ENCODE measurements around the gene PRR7. TPM values are rescaled to one million over a fixed set of nuclear protein-coding genes. Genes with fewer than 3 reads are reported as not detected.

The PRR7 gene
- total and polyA plus RNA-seq, 2 of the 13 experiments (the other 11 are each of a cell fraction or from before 2014, with no cell fraction given), result 4.8 to 5.0 TPM

- ChIA-PET CTCF (ENCODE audit: low intra/inter-chr PET ratio, low total read pairs) (no interaction called here), POLR2A (interaction anchor here (0.8 to 2.8 kb wide), 6 partner anchors 16 to 105 kb away, joined by 3 to 17 read pairs (median 7); no protein-coding TSS in a partner anchor)
- H3K4me2 ChIP-seq (ENCODE audit: low read depth, low read length), result peak within 1 kb of the TSS; percentile 92
- in situ Hi-C loops (cut with HindIII; ENCODE audit: extremely low pct_ligation_motif_present, low pct_unique_long_range_greater_than_20kb), result loop anchor here (25.0 kb wide), 1 partner anchor 361 kb away; no protein-coding TSS in a partner anchor
- H3K9me3 ChIP-seq (ENCODE audit: low read length), result no peaks in the 10 kb centered on the region
- intact Hi-C loops (cut with micrococcal nuclease; ENCODE audit: unreplicated experiment), result no loop called here
- DNase-seq (ENCODE audit: low spot score), result no peak
- peak; percentile 26 for ATAC-seq
- peak within 1 kb of the TSS; percentile 67 for H3K9ac ChIP-seq (ENCODE audit: insufficient read depth, low read depth, low read length)
- WGBS (ENCODE audit: low lambda C conversion rate), result 6% methylated on average over 8 of the region's 69 CpGs
- peaks cover 9% of the 10 kb centered on the region; the same call in 1 of the 2 replicates for H4K20me1 ChIP-seq (ENCODE audit: insufficient read depth, low read length)
- peak within 1 kb of the TSS; percentile 65 to 77 (median 73) for H3K4me3 ChIP-seq (replicated peaks in 1 of 3; ENCODE audit: insufficient read depth in 1 of 3, low read depth in 2 of 3, low read length in 3 of 3)
- no peaks in the 10 kb centered on the region for H3K27me3 ChIP-seq (ENCODE audit: control insufficient read depth in 1 of 2, insufficient read depth in 2 of 2, low read length in 2 of 2)
- peaks cover 63% of the 10 kb centered on the region for H3K4me1 ChIP-seq (ENCODE audit: insufficient read depth, low read length)
- H3K36me3 ChIP-seq (replicated peaks in 1 of 2; ENCODE audit: control insufficient read depth in 1 of 2, insufficient read depth in 2 of 2, low read length in 2 of 2), result no peaks in the 10 kb centered on the region
- no peak within 1 kb of the TSS for H3K27ac ChIP-seq (ENCODE audit: extremely low read length, insufficient read depth, low read length)
- no TSS peak for BruUV-seq (replicated peaks)
- H2AFZ ChIP-seq (ENCODE audit: low read length), result no peak within 1 kb of the TSS
- peaks cover 3% of the 10 kb centered on the region for H3K79me2 ChIP-seq (ENCODE audit: insufficient read depth, low read length)
- FAIRE-seq, result no peak
- no peak for TF ChIP-seq BORCS8-MEF2B (CRISPR knock-in tag; IDR thresholded peaks at IDR 0.05)
- TF ChIP-seq ZBTB44 (CRISPR knock-in tag; IDR thresholded peaks at IDR 0.05), result 0 out of 2 replicates have a peak, but pooled peaks have one; percentile 23
- peak in 1 of 2 experiments; percentile 50; a peak in 1 of 4 replicates for TF ChIP-seq POLR2A (IDR thresholded peaks at IDR 0.05; ENCODE audit: insufficient read depth in 1 of 2, low read depth in 2 of 2, low read length in 2 of 2)
- no peak for TF ChIP-seq RORA (CRISPR knock-in tag; IDR thresholded peaks at IDR 0.05)
- TF ChIP-seq PHF8 (CRISPR knock-in tag; IDR thresholded peaks at IDR 0.05), result peak; percentile 44
- no peak for TF ChIP-seq TFDP1 (CRISPR knock-in tag; IDR thresholded peaks at IDR 0.05; ENCODE audit: borderline replicate concordance)
- no peak for TF ChIP-seq ZNF12 (CRISPR knock-in tag; IDR thresholded peaks at IDR 0.05)
- no peak for TF ChIP-seq ARID2 (CRISPR knock-in tag; IDR thresholded peaks at IDR 0.05; ENCODE audit: borderline replicate concordance)
- no peak for TF ChIP-seq TARDBP (CRISPR knock-in tag; IDR thresholded peaks at IDR 0.05)
- TF ChIP-seq TBX2 (CRISPR knock-in tag; IDR thresholded peaks at IDR 0.05; ENCODE audit: borderline replicate concordance), result no peak
- no peak for TF ChIP-seq GATAD2A (CRISPR knock-in tag; IDR thresholded peaks at IDR 0.05)
- no peak for TF ChIP-seq ZNF737 (CRISPR knock-in tag; IDR thresholded peaks at IDR 0.05; ENCODE audit: borderline replicate concordance)
- no peak for TF ChIP-seq MBD4 (IDR thresholded peaks at IDR 0.05; ENCODE audit: borderline replicate concordance, low read length)
- no peak for TF ChIP-seq GABPA (IDR thresholded peaks at IDR 0.05; ENCODE audit: low read depth, low read length)
- no peak for TF ChIP-seq GABPA (CRISPR knock-in tag; IDR thresholded peaks at IDR 0.05; ENCODE audit: low read depth)
- no peak for TF ChIP-seq ZNF326 (CRISPR knock-in tag; IDR thresholded peaks at IDR 0.05; ENCODE audit: borderline replicate concordance)
- TF ChIP-seq PATZ1 (CRISPR knock-in tag; IDR thresholded peaks at IDR 0.05), result 0 out of 2 replicates have a peak, but pooled peaks have one; percentile 38
- no peak for TF ChIP-seq ZBTB3 (CRISPR knock-in tag; IDR thresholded peaks at IDR 0.05; ENCODE audit: borderline replicate concordance, low read depth)
- TF ChIP-seq ZNF24 (IDR thresholded peaks at IDR 0.05), result no peak
- TF ChIP-seq ZFP90 (CRISPR knock-in tag; IDR thresholded peaks at IDR 0.05; ENCODE audit: borderline replicate concordance), result no peak
- no peak for TF ChIP-seq SNAPC2 (CRISPR knock-in tag; IDR thresholded peaks at IDR 0.05)
- TF ChIP-seq YEATS2 (CRISPR knock-in tag; IDR thresholded peaks at IDR 0.05; ENCODE audit: borderline replicate concordance), result no peak
Observed at GRCh38 chr5:177473443-177474001, 26.9 kb downstream of the PRR7 start, which contains the start of gene DBN1. Gene DBN1, minus strand, starts transcription at chr5:177473634. Its CDS starts 113 bp downstream, at chr5:177473521.

Measured in HepG2 (cell line).